HepG2 (cell line): Measurements from ENCODE around the gene DPM2. TPM values are rescaled to one million over a fixed set of nuclear protein-coding genes. Genes with fewer than 3 reads are reported as not detected.

Experiments used
- ATAC-seq: fragments of 200-7000 bp; cut with Tn5 transposase; 3 replicates; pipeline ENCODE4 v1.9.1; 2020; ENCODE audit warnings: mild to moderate bottlenecking, moderate library complexity
- BruUV-seq: library from RNA; stranded (reverse); fragments of 400-500 nt; replicated peaks from 2 replicates; lab custom pipeline; 2021; lab: Mats Ljungman, UMichigan
- CTCF ChIA-PET: fragments of 300-600 bp; formaldehyde crosslinking; extraction: SDS; loops from one replicate; lab custom pipeline; 2021; ENCODE audit warnings: low total read pairs, inconsistent platforms, low intra/inter-chr PET ratio; lab: Yijun Ruan, JAX
- POLR2A ChIA-PET: fragments of 350-600 bp; sonication (Branson Sonifier 250); formaldehyde crosslinking; loops from one replicate; lab custom pipeline; 2020; ENCODE audit warnings: antibody characterized with exemption, inconsistent platforms; lab: Yijun Ruan, JAX
- DNase-seq: peaks from one replicate; pipeline ENCODE4 v3.0.0-alpha.2; 2015; ENCODE audit warnings: low spot score
- FAIRE-seq: peaks from 3 replicates; lab custom pipeline; 2011; peaks lifted over from hg19 to GRCh38; lab: Jason Lieb, UNC
- H2AFZ ChIP-seq: one replicate; pipeline ENCODE4 v1.6.1; 2011; ENCODE audit warnings: low read length, inconsistent platforms
- H3K27ac ChIP-seq: fragments of 300-600 bp; 3 replicates; pipeline ENCODE4 v1.8.0; 2011; ENCODE audit warnings: mixed run types, mild to moderate bottlenecking, mixed read lengths, low read length, inconsistent platforms; ENCODE audit not compliant: insufficient read depth; ENCODE audit errors: extremely low read length
- H3K27me3 ChIP-seq, 2 experiments: fragments of 200-600 bp in 1 of 2; 2 replicates in 1 of 2; 3 replicates in 1 of 2; pipeline versions ENCODE4 v1.6.0 to v1.8.0; 2011; ENCODE audit warnings: low read length in 2 of 2, mild to moderate bottlenecking in 2 of 2, moderate library complexity in 2 of 2, inconsistent platforms in 1 of 2; ENCODE audit not compliant: insufficient read depth in 2 of 2, control insufficient read depth in 1 of 2
- H3K36me3 ChIP-seq, 2 experiments: fragments of 200-600 bp in 1 of 2; replicated peaks in 1 of 2; 2 replicates in 1 of 2; 3 replicates in 1 of 2; pipeline versions ENCODE4 v1.5.1 to v1.8.0; 2011; ENCODE audit warnings: low read length in 2 of 2, inconsistent platforms in 1 of 2; ENCODE audit not compliant: insufficient read depth in 2 of 2, control insufficient read depth in 1 of 2
- H3K4me1 ChIP-seq: 2 replicates; pipeline ENCODE4 v1.5.1; 2012; ENCODE audit warnings: low read length, inconsistent platforms; ENCODE audit not compliant: insufficient read depth
- H3K4me2 ChIP-seq: 2 replicates; pipeline ENCODE4 v1.6.0; 2011; ENCODE audit warnings: low read depth, low read length, inconsistent platforms
- H3K4me3 ChIP-seq, 3 experiments: fragments of 200-600 bp in 1 of 3; sonication (generic), shearing (Covaris generic) in 1 of 3; replicated peaks in 1 of 3; 2 replicates each; pipeline ENCODE4 v1.5.1; 2011 to 2016; ENCODE audit warnings: low read length in 3 of 3, inconsistent platforms in 2 of 3, low read depth in 2 of 3, mild to moderate bottlenecking in 2 of 3, control low read depth in 1 of 3, mixed read lengths in 1 of 3; ENCODE audit not compliant: insufficient read depth in 1 of 3
- H3K79me2 ChIP-seq: one replicate; pipeline ENCODE4 v1.6.1; 2011; ENCODE audit warnings: low read length, inconsistent platforms; ENCODE audit not compliant: insufficient read depth
- H3K9ac ChIP-seq: 2 replicates; pipeline ENCODE4 v1.6.0; 2011; ENCODE audit warnings: mild to moderate bottlenecking, low read depth, low read length, inconsistent platforms; ENCODE audit not compliant: insufficient read depth
- H3K9me3 ChIP-seq: 2 replicates; pipeline ENCODE4 v1.5.1; 2012; ENCODE audit warnings: mild to moderate bottlenecking, low read length
- H4K20me1 ChIP-seq: 2 replicates; pipeline ENCODE4 v1.6.0; 2011; ENCODE audit warnings: inconsistent platforms, mild to moderate bottlenecking, low read length, moderate library complexity; ENCODE audit not compliant: insufficient read depth
- DBP ChIP-seq: sonication (generic); formaldehyde crosslinking; IDR thresholded peaks from 2 replicates; pipeline ENCODE4 v1.4.0; 2020; ENCODE audit warnings: missing genetic modification reagents; ENCODE audit errors: not compliant biosample characterization
- DRAP1 ChIP-seq: IDR thresholded peaks from 2 replicates; pipeline ENCODE4 v1.6.1; 2016; ENCODE audit warnings: missing genetic modification reagents, missing compliant biosample characterization
- ELF4 ChIP-seq: sonication (generic); formaldehyde crosslinking; IDR thresholded peaks from 2 replicates; pipeline ENCODE4 v1.5.0; 2020; ENCODE audit warnings: missing genetic modification reagents, mild to moderate bottlenecking, moderate library complexity, borderline replicate concordance
- FOSL2 ChIP-seq: sonication (generic); formaldehyde crosslinking; IDR thresholded peaks from 2 replicates; pipeline ENCODE4 v1.4.0; 2020; ENCODE audit warnings: missing genetic modification reagents
- KDM2A ChIP-seq: sonication (generic); formaldehyde crosslinking; IDR thresholded peaks from 2 replicates; pipeline ENCODE4 v1.4.0; 2020; ENCODE audit warnings: low read depth, missing genetic modification reagents, borderline replicate concordance
- MAX ChIP-seq: IDR thresholded peaks from 2 replicates; pipeline ENCODE4 v1.6.1; 2012; ENCODE audit warnings: inconsistent platforms
- ZNF317 ChIP-seq: sonication (generic); formaldehyde crosslinking; IDR thresholded peaks from 2 replicates; pipeline ENCODE4 v1.5.0; 2020; ENCODE audit warnings: mild to moderate bottlenecking, missing genetic modification reagents
- ZNF629 ChIP-seq: sonication (generic); formaldehyde crosslinking; conservative IDR thresholded peaks from 2 replicates; pipeline ENCODE4 v1.5.0; 2020; ENCODE audit warnings: missing genetic modification reagents
- WGBS: methylation state at CpG from one replicate; pipeline ENCODE4 v1.1.6; 2017; ENCODE audit warnings: low lambda C conversion rate; 5-methylcytosine and 5-hydroxymethylcytosine counted together
- in situ Hi-C: cut with HindIII; loops from 2 replicates; pipeline ENCODE4 v1.10.0; 2017; ENCODE audit warnings: low pct_unique_long_range_greater_than_20kb; ENCODE audit not compliant: extremely low pct_ligation_motif_present
- intact Hi-C: fragments of 100-400 bp; cut with micrococcal nuclease; formaldehyde crosslinking; loops from one replicate; pipeline ENCODE4 v1.10.0; 2022; ENCODE audit not compliant: unreplicated experiment
- polyA plus RNA-seq, 8 experiments: library from polyadenylated mRNA; depleted of rRNA in 3 of 8; stranded (reverse) in 7 of 8; unstranded in 1 of 8; fragments of >200 nt; fragmentation: Illumina TruSeq in 4 of 8; extraction: Trizol in 4 of 8; gene quantifications; 2 replicates each; pipeline versions ENCODE4 v1.2.1 to v1.2.3, GENCODE V29; 2011 to 2016; ENCODE audit warnings: low read depth in 4 of 8, missing spikeins in 1 of 8, mixed read lengths in 1 of 8; ENCODE audit not compliant: insufficient read depth in 1 of 8
- total RNA-seq, 5 experiments: library from RNA; depleted of rRNA; stranded (reverse); fragments of >200 nt; fragmentation: Illumina TruSeq; extraction: Trizol; gene quantifications; 2 replicates each; pipeline ENCODE4 v1.2.3, GENCODE V29; 2016; ENCODE audit warnings: low read depth in 1 of 5

Gene DPM2
- total and polyA plus RNA-seq, 2 of the 13 experiments (the other 11 are each of a cell fraction or from before 2014, with no cell fraction given), result 24.8 to 35.3 TPM

GRCh38 chr9:127915325-127915752 is 22.3 kb downstream of the DPM2 start:
- Histone ChIP-seq H3K4me2 (peak overlapping the region; percentile 98; the same call in 1 of the 2 replicates), H2AFZ (no peak overlapping the region), H4K20me1 (no peaks in the 10 kb centered on the region), H3K4me1 (peaks cover 72% of the 10 kb centered on the region), H3K36me3 (peaks cover 5 to 11% of the 10 kb centered on the region in 2 experiments; a peak in 4 of 5 replicates), H3K79me2 (peaks cover 2% of the 10 kb centered on the region), H3K27me3 (no peaks in the 10 kb centered on the region), H3K4me3 (no peak overlapping the region; a peak in 1 of 6 replicates), H3K9me3 (no peaks in the 10 kb centered on the region), H3K27ac (no peak overlapping the region), H3K9ac (no peak overlapping the region)
- no TSS peak for BruUV-seq
- ChIA-PET POLR2A (interaction anchor here (0.9 to 7.9 kb wide), 6 partner anchors 11 to 130 kb away, joined by 3 to 78 read pairs (median 8); partner anchors contain the start of genes CDK9 and ST6GALNAC6), CTCF (no interaction called here)
- FAIRE-seq, result no peak
- 60% methylated on average over 1 of the region's 5 CpGs for WGBS
- no peak for DNase-seq
- TF ChIP-seq KDM2A (CRISPR knock-in tag) (no peak), FOSL2 (CRISPR knock-in tag) (0 out of 2 replicates have a peak, but pooled peaks have one; percentile 29)
- intact Hi-C loops (loop anchor here (5.0 kb wide), 1 partner anchor 113 kb away; the partner anchor contains the start of gene FPGS), in situ Hi-C loops (loop anchor here (5.0 kb wide), 1 partner anchor 43 kb away; no protein-coding TSS in a partner anchor)
- no peak for ATAC-seq

DNA sequence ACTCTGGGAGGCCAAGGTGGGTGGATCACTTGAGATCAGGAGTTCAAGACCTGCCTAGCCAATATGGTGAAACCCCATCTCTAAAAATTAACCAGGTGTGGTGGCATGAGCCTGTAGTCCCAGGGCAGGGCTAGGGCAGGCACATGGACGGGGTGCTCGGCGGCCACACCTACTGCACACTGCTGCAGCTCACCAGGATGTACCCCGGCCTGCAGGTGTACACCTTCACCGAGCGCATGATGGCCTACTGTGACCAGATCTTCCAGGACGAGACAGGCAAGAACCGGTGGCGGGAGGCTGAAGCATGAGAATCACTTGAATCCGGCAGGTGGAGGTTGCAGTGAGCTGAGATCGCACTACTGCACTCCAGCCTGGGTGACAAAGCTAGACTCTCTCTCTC is 24.0 kb downstream of the DPM2 start:
- H3K4me2 ChIP-seq, result no peak overlapping the region
- in situ Hi-C loops, result no loop called here
- no peak overlapping the region for H3K4me3 ChIP-seq
- no peak overlapping the region for H3K27ac ChIP-seq
- DNase-seq (no peak), ATAC-seq (no peak)
- H4K20me1 ChIP-seq, result no peaks in the 10 kb centered on the region
- POLR2A ChIA-PET, result interaction anchor here (2.2 to 7.9 kb wide), 2 partner anchors 9 to 16 kb away, joined by 9 to 78 read pairs; no protein-coding TSS in a partner anchor
- H3K27me3 ChIP-seq, result no peaks in the 10 kb centered on the region
- no TSS peak for BruUV-seq
- no peak overlapping the region for H2AFZ ChIP-seq
- CTCF ChIA-PET, result no interaction called here
- TF ChIP-seq DBP (CRISPR knock-in tag) (no peak), MAX (no peak), DRAP1 (no peak), ZNF629 (no peak), ZNF317 (no peak), ELF4 (CRISPR knock-in tag) (no peak)
- TF ChIP-seq, all 625 proteins: peak for 0
- H3K4me1 ChIP-seq, result peaks cover 56% of the 10 kb centered on the region
- WGBS, result 98% methylated on average over 8 of the region's 11 CpGs
- FAIRE-seq, result no peak
- peaks cover 2% of the 10 kb centered on the region for H3K79me2 ChIP-seq
- H3K36me3 ChIP-seq, result peaks cover 7 to 15% of the 10 kb centered on the region in 2 experiments; a peak in 4 of 5 replicates
- H3K9me3 ChIP-seq, result no peaks in the 10 kb centered on the region
- H3K9ac ChIP-seq, result no peak overlapping the region
- intact Hi-C loops, result no loop called here
